ENCODE data around the gene KRT81.

KRT81 gene

GRCh38 chr12:52251367-52252051 lies 39.8 kb downstream of the KRT81 start:
- no peak for DNase-seq

GRCh38 chr12:52250048-52250990 lies 41.0 kb downstream of the KRT81 start:
- DNase-seq, result no peak

GRCh38 chr12:52249511-52250047 lies 41.8 kb downstream of the KRT81 start:
- DNase-seq, result no peak

- no peak for DNase-seq
Observed at GRCh38 chr12:52248541-52249461, 42.5 kb downstream of the KRT81 start.

GRCh38 chr12:52247622-52248540 lies 43.5 kb downstream of the KRT81 start:
- DNase-seq, result no peak

- no peak for DNase-seq
Observed at GRCh38 chr12:52246720-52247621, 44.4 kb downstream of the KRT81 start.

GRCh38 chr12:52245962-52246569 lies 45.3 kb downstream of the KRT81 start:
- DNase-seq, result no peak

GRCh38 chr12:52245259-52245961 lies 45.9 kb downstream of the KRT81 start:
- no peak for DNase-seq

- DNase-seq, result peak; percentile 15
Observed at GRCh38 chr12:52244615-52244994, 46.7 kb downstream of the KRT81 start.

GRCh38 chr12:52243856-52244614 lies 47.3 kb downstream of the KRT81 start:
- peak; percentile 37 for DNase-seq

GRCh38 chr12:52243259-52243855 lies 48.0 kb downstream of the KRT81 start:
- no peak for DNase-seq

- no peak for DNase-seq
Observed at GRCh38 chr12:52242442-52243258, 48.7 kb downstream of the KRT81 start.

- no peak for DNase-seq
Observed at GRCh38 chr12:52241205-52241842, 50.0 kb downstream of the KRT81 start.

- peak; percentile 3 for DNase-seq
Observed at GRCh38 chr12:52240247-52240646, 51.1 kb downstream of the KRT81 start.

GRCh38 chr12:52239767-52240166 lies 51.6 kb downstream of the KRT81 start:
- no peak for DNase-seq

GRCh38 chr12:52238916-52239646 lies 52.3 kb downstream of the KRT81 start:
- no peak for DNase-seq
